Osteoblast (primary cell): Measurements from ENCODE around the gene CYP26C1. TPM values are rescaled to one million over a fixed set of nuclear protein-coding genes. Genes with fewer than 3 reads are reported as not detected.
"Not testable (repeated sequence)": the region's sequence is repeated elsewhere in the genome, so short reads cannot be mapped to it uniquely, and the experiment has no call there.

ENCODE experiments used
- DNase-seq: peaks from one replicate; pipeline ENCODE4 v3.0.0; 2011; ENCODE audit warnings: low spot score, mixed read lengths; ENCODE audit not compliant: insufficient read length; ENCODE audit errors: missing footprints
- H2AFZ ChIP-seq: 2 replicates; pipeline ENCODE4 v1.6.0; 2011; ENCODE audit warnings: mild to moderate bottlenecking, low read length
- H3K27ac ChIP-seq: 2 replicates; pipeline ENCODE4 v1.5.1; 2011; ENCODE audit warnings: mild to moderate bottlenecking, low read depth, low read length, moderate library complexity
- H3K27me3 ChIP-seq: 2 replicates; pipeline ENCODE4 v1.6.0; 2012; ENCODE audit warnings: mild to moderate bottlenecking, control low read depth, inconsistent platforms, low read length, moderate library complexity; ENCODE audit not compliant: insufficient read depth
- H3K36me3 ChIP-seq: 2 replicates; pipeline ENCODE4 v1.5.1; 2011; ENCODE audit warnings: mild to moderate bottlenecking, low read length, control low read depth, moderate library complexity; ENCODE audit not compliant: insufficient read depth
- H3K4me1 ChIP-seq: 2 replicates; pipeline ENCODE4 v1.5.1; 2011; ENCODE audit warnings: mild to moderate bottlenecking, low read length, control low read depth, moderate library complexity; ENCODE audit not compliant: insufficient read depth
- H3K4me2 ChIP-seq: 2 replicates; pipeline ENCODE4 v1.6.0; 2011; ENCODE audit warnings: mild to moderate bottlenecking, low read length; ENCODE audit not compliant: insufficient read depth
- H3K4me3 ChIP-seq: fragments of 200-600 bp; sonication (generic); 3 replicates; pipeline ENCODE4 v1.5.1; 2012; ENCODE audit warnings: mild to moderate bottlenecking, low read length, inconsistent platforms; ENCODE audit not compliant: insufficient read depth
- H3K79me2 ChIP-seq: 2 replicates; pipeline ENCODE4 v1.6.0; 2012; ENCODE audit warnings: mild to moderate bottlenecking, low read length, control low read depth, inconsistent platforms; ENCODE audit not compliant: insufficient read depth
- H3K9me3 ChIP-seq: 2 replicates; pipeline ENCODE4 v1.5.1; 2011; ENCODE audit warnings: low read depth, low read length, control low read depth
- H4K20me1 ChIP-seq: 2 replicates; pipeline ENCODE4 v1.6.0; 2012; ENCODE audit warnings: mild to moderate bottlenecking, low read length, control low read depth; ENCODE audit not compliant: insufficient read depth
- CTCF ChIP-seq: IDR thresholded peaks from 2 replicates; pipeline ENCODE4 v1.5.1; 2011; ENCODE audit warnings: mild to moderate bottlenecking, low read depth, low read length, moderate library complexity; ENCODE audit errors: extremely low read depth
- total RNA-seq: library from RNA; depleted of rRNA; stranded (reverse); fragments of >200 nt; gene quantifications from 2 replicates; pipeline ENCODE4 v1.2.3, GENCODE V29; 2012

CYP26C1 gene
- total RNA-seq, 1 donor = under 0.01 TPM

- Histone ChIP-seq H3K79me2 (no peaks in the 10 kb centered on the region), H2AFZ (no peak overlapping the region), H4K20me1 (no peaks in the 10 kb centered on the region), H3K27me3 (no peaks in the 10 kb centered on the region), H3K4me3 (no peak overlapping the region), H3K9me3 (no peaks in the 10 kb centered on the region), H3K36me3 (no peaks in the 10 kb centered on the region), H3K27ac (no peak overlapping the region), H3K4me1 (no peaks in the 10 kb centered on the region), H3K4me2 (no peak overlapping the region)
- DNase-seq = no peak
- no peak for TF ChIP-seq CTCF
These were observed 36.3 kb downstream of the CYP26C1 start for GRCh38 chr10:93096901-93097300.

- DNase-seq = no peak
- no peaks in the 10 kb centered on the region for H4K20me1 ChIP-seq
- H3K27ac ChIP-seq = no peak overlapping the region
- no peaks in the 10 kb centered on the region for H3K9me3 ChIP-seq
- H3K36me3 ChIP-seq = no peaks in the 10 kb centered on the region
- no peak overlapping the region for H3K4me3 ChIP-seq
- no peaks in the 10 kb centered on the region for H3K79me2 ChIP-seq
- no peaks in the 10 kb centered on the region for H3K4me1 ChIP-seq
- TF ChIP-seq CTCF = no peak
- H3K27me3 ChIP-seq = no peaks in the 10 kb centered on the region
- H2AFZ ChIP-seq = no peak overlapping the region
- no peak overlapping the region for H3K4me2 ChIP-seq
These were observed 36.8 kb downstream of the CYP26C1 start for GRCh38 chr10:93097386-93097785.

- H3K36me3 ChIP-seq = no peaks in the 10 kb centered on the region
- H3K9me3 ChIP-seq = no peaks in the 10 kb centered on the region
- no peak for TF ChIP-seq CTCF
- H3K4me1 ChIP-seq = no peaks in the 10 kb centered on the region
- H3K4me3 ChIP-seq = no peak overlapping the region
- no peaks in the 10 kb centered on the region for H3K79me2 ChIP-seq
- H3K27ac ChIP-seq = no peak overlapping the region
- no peak for DNase-seq
- H3K27me3 ChIP-seq = no peaks in the 10 kb centered on the region
- no peak overlapping the region for H2AFZ ChIP-seq
- no peak overlapping the region for H3K4me2 ChIP-seq
- H4K20me1 ChIP-seq = no peaks in the 10 kb centered on the region
These were observed 38.2 kb downstream of the CYP26C1 start for GRCh38 chr10:93098816-93099215.

GRCh38 chr10:93099670-93100069 lies 39.1 kb downstream of the CYP26C1 start:
- Histone ChIP-seq H3K36me3 (no peaks in the 10 kb centered on the region), H3K27me3 (no peaks in the 10 kb centered on the region), H2AFZ (no peak overlapping the region), H3K4me2 (no peak overlapping the region), H3K79me2 (no peaks in the 10 kb centered on the region), H3K4me1 (no peaks in the 10 kb centered on the region), H4K20me1 (no peaks in the 10 kb centered on the region), H3K9me3 (no peaks in the 10 kb centered on the region), H3K27ac (no peak overlapping the region), H3K4me3 (no peak overlapping the region)
- DNase-seq = no peak
- no peak for TF ChIP-seq CTCF

- not testable (repeated sequence) for H3K4me2 ChIP-seq, H3K36me3 ChIP-seq, H3K4me1 ChIP-seq, H3K79me2 ChIP-seq, H2AFZ ChIP-seq, H3K27me3 ChIP-seq, H3K9me3 ChIP-seq, H3K4me3 ChIP-seq, H4K20me1 ChIP-seq, H3K27ac ChIP-seq, DNase-seq
These were observed 40.5 kb downstream of the CYP26C1 start for GRCh38 chr10:93101148-93101547.
